ENCODE measurements around the gene DENND6B. TPM values are rescaled to one million over a fixed set of nuclear protein-coding genes. Genes with fewer than 3 reads are reported as not detected.

DENND6B gene
- total RNA-seq, 4 donors from 2014 or later = 4.3 to 14.3 (median 9.3) TPM

DNA sequence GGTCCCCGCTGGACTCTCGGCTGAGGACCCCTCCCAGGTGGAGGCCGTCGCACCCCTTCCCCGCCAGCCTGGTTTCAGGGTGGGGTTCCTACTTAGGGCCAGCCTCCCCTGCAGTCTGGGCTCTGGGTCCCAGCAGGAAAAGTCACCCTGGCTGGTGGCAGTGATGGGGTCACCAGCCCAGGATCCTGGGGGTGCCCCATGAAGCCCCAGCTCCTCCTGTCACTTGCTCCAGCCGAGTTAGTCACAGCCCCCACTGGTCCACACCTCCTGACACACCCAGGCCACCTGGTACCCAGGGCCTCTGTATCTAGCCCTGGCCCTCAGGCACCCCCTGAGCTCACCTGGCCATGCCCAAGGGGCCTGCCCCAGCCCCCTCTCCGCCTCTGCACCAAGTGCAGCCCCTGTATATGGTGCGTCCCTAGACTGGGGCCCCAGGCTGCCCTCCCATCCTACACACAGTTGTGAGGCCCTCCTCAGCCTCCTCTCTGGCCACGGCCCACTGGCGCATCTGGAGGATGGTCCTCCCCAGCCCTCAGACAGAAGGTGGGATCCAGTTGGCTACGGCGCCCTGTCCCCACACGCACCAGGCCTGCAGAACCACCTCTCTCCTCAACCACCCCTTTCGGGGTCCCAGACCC lies 26.1 kb downstream of the DENND6B start:
- Histone ChIP-seq H3K4me1 (peaks cover 97 to 100% of the 10 kb centered on the region in 2 donors), H3K27me3 (no peaks in the 10 kb centered on the region), H3K9me3 (no peaks in the 10 kb centered on the region), H3K27ac (peak overlapping the region; percentile 92 to 98 (median 94)), H3K4me3 (replicated peaks in 1 of 3) (no peak overlapping the region), H3K36me3 (peaks cover 0 to 3% of the 10 kb centered on the region in 2 donors)
- intact Hi-C loops (cut with DNase I) = no loop called here
- WGBS, 2 donors = 88 to 89% methylated on average over 5 to 12 of the region's 14 CpGs
- no peak for DNase-seq
- no peak for TF ChIP-seq POLR2A (IDR thresholded peaks at IDR 0.05)

- TF ChIP-seq, protein P1, sequence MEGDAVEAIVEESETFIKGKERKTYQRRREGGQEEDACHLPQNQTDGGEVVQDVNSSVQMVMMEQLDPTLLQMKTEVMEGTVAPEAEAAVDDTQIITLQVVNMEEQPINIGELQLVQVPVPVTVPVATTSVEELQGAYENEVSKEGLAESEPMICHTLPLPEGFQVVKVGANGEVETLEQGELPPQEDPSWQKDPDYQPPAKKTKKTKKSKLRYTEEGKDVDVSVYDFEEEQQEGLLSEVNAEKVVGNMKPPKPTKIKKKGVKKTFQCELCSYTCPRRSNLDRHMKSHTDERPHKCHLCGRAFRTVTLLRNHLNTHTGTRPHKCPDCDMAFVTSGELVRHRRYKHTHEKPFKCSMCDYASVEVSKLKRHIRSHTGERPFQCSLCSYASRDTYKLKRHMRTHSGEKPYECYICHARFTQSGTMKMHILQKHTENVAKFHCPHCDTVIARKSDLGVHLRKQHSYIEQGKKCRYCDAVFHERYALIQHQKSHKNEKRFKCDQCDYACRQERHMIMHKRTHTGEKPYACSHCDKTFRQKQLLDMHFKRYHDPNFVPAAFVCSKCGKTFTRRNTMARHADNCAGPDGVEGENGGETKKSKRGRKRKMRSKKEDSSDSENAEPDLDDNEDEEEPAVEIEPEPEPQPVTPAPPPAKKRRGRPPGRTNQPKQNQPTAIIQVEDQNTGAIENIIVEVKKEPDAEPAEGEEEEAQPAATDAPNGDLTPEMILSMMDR (IDR thresholded peaks at IDR 0.05) = no peak
- TF ChIP-seq POLR2A (IDR thresholded peaks at IDR 0.05) = no peak
- H3K9me3 ChIP-seq = no peaks in the 10 kb centered on the region
- H3K36me3 ChIP-seq = peaks cover 0 to 3% of the 10 kb centered on the region in 2 donors
- peak overlapping the region in 2 of 3 donors; percentile 51 to 68 for H3K27ac ChIP-seq
- H3K4me3 ChIP-seq (replicated peaks in 1 of 3) = peak overlapping the region in 1 of 3 donors; percentile 9
- no peak for DNase-seq
- peaks cover 97 to 100% of the 10 kb centered on the region in 2 donors for H3K4me1 ChIP-seq
- no peaks in the 10 kb centered on the region for H3K27me3 ChIP-seq
- intact Hi-C loops (cut with DNase I) = no loop called here
- 51 to 59% methylated on average over 11 to 19 of the region's 93 CpGs for WGBS, 2 donors
These were observed 26.8 kb downstream of the DENND6B start for GRCh38 chr22:50299785-50300619.

DNA sequence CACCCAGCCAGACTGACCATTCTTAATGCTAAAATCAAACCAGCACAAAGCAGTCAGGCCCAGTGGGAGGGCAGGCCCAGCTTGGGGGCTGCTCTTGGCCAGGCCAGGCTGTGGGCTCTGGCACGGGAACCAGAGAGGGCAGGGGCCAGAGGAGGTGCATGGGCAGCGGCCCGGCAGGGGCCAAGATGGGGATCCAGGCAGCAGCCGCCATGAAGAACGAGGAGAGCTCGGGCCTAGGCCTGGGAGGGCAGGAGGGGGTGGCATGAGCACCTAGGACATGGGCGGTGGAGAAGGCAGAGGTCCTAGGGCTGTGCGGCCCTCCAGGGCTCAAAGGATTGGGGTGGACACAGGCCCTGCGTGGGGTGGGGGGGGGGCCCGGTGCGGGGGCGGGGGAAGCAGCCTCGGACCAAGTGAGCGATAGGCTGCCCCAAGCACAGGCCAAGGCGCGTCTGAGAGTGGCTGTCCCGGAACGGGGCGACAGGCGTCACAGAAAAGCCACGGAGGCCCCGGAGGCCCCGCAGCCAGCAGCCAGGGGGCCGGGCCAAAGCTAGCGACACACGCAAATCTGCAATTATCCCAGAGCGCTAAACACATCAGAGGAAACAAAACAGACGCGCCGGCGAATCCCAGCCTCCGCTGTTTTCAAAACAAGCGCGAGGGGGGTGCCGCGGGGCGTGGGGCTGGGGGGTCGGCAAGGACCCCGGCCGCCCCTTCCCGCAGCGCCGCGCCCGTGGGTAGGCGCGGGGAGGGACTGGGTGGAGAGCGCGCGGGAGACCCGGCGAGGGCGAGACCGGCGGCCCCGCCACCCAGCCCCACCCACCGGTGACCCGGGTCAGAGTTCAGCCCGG lies 27.7 kb downstream of the DENND6B start:
- WGBS, 2 donors = 69 to 77% methylated on average over 23 to 37 of the region's 59 CpGs
- Histone ChIP-seq H3K4me3 (replicated peaks in 1 of 3) (peak overlapping the region in 1 of 3 donors; percentile 9), H3K9me3 (no peaks in the 10 kb centered on the region), H3K4me1 (peaks cover 97 to 100% of the 10 kb centered on the region in 2 donors), H3K27me3 (no peaks in the 10 kb centered on the region), H3K27ac (peak overlapping the region; percentile 6 to 68 (median 51)), H3K36me3 (peaks cover 0 to 3% of the 10 kb centered on the region in 2 donors)
- TF ChIP-seq, protein P1 (IDR thresholded peaks at IDR 0.05) = no peak
- no peak for TF ChIP-seq POLR2A (IDR thresholded peaks at IDR 0.05)
- DNase-seq = peak in 1 of 2 donors; percentile 30
- intact Hi-C loops (cut with DNase I) = no loop called here

DNA sequence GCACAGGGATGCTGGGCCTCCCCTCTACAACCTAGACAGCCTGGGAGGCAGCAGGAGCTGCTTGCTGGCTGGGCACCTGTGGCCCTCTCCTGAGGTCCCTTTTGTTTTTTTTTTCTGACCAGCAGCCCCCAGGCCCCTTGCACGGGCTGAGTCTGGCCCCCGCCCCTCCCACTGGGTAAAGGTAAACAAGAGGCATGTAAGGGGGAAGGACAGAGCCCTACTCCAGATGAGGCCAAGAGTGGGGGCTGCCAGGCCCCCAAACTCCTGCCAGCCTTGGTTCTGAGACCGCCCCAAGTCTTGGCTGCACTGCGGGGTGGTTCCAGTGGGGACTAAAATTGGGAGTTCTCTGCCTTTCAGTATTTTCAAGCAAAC lies 28.6 kb downstream of the DENND6B start:
- Histone ChIP-seq H3K36me3 (no peaks in the 10 kb centered on the region), H3K9me3 (no peaks in the 10 kb centered on the region), H3K27ac (peak overlapping the region in 2 of 3 donors; percentile 51 to 68), H3K4me3 (replicated peaks in 1 of 3) (no peak overlapping the region), H3K27me3 (no peaks in the 10 kb centered on the region), H3K4me1 (peaks cover 97 to 100% of the 10 kb centered on the region in 2 donors)
- TF ChIP-seq, protein P1 (IDR thresholded peaks at IDR 0.05) = no peak
- no peak for TF ChIP-seq POLR2A (IDR thresholded peaks at IDR 0.05)
- 68 to 76% methylated on average over 4 of the region's 4 CpGs for WGBS, 2 donors
- no peak for DNase-seq
- intact Hi-C loops (cut with DNase I) = no loop called here
